ENCODE results near the gene SRRM3.

- TF ChIP-seq EZH2 (IDR thresholded peaks at IDR 0.05; ENCODE audit: borderline replicate concordance, low read depth, low read length): no peak
- TF ChIP-seq PTBP1 (IDR thresholded peaks at IDR 0.05; ENCODE audit: low read depth, low read length): no peak
- TF ChIP-seq ZNF444 (CRISPR knock-in tag; IDR thresholded peaks at IDR 0.05): no peak
- TF ChIP-seq POLR2A (conservative IDR thresholded peaks at IDR 0.05): no peak
- no peak for TF ChIP-seq CTCF (IDR thresholded peaks at IDR 0.05 in 2 of 3, conservative IDR thresholded peaks at IDR 0.05 in 1 of 3; ENCODE audit: insufficient read depth in 2 of 3, low read depth in 1 of 3, low read length in 3 of 3)
- TF ChIP-seq MAZ (CRISPR knock-in tag; conservative IDR thresholded peaks at IDR 0.05 in 1 of 2, IDR thresholded peaks at IDR 0.05 in 1 of 2): no peak
- no peak for TF ChIP-seq POLR2AphosphoS2 (IDR thresholded peaks at IDR 0.05; ENCODE audit: low read length)
- no peak for TF ChIP-seq MAX (CRISPR knock-in tag; IDR thresholded peaks at IDR 0.05)
Measured at GRCh38 chr7:76267894-76268183, 66.1 kb downstream of the SRRM3 start.

Data from K562 (cell line).